GM19463 (cell line): ENCODE data around the gene FABP7.

Source experiments
- ATAC-seq: cut with Tn5 transposase; IDR thresholded peaks from one replicate; pipeline ENCODE4 v1.9.1; 2021; ENCODE audit warnings: mild to moderate bottlenecking, moderate library complexity; ENCODE audit not compliant: unreplicated experiment

FABP7 gene

GRCh38 chr6:122755901-122756300 lies 23.6 kb upstream of the FABP7 start:
- no peak for ATAC-seq

GRCh38 chr6:122758927-122759334 lies 20.6 kb upstream of the FABP7 start:
- ATAC-seq, result peak; percentile 100

GRCh38 chr6:122760330-122760729 lies 19.2 kb upstream of the FABP7 start:
- ATAC-seq, result no peak

- ATAC-seq, result no peak
Measured at GRCh38 chr6:122766256-122766655, 13.3 kb upstream of the FABP7 start.

- ATAC-seq, result no peak
Measured at GRCh38 chr6:122770835-122771601, 8.5 kb upstream of the FABP7 start.

GRCh38 chr6:122772724-122773415 lies 6.6 kb upstream of the FABP7 start:
- ATAC-seq, result no peak

GRCh38 chr6:122775975-122776374 lies 3.5 kb upstream of the FABP7 start:
- no peak for ATAC-seq

GRCh38 chr6:122778302-122778701 lies 1.2 kb upstream of the FABP7 start:
- ATAC-seq, result no peak

- ATAC-seq, result no peak
Measured at GRCh38 chr6:122778985-122779661, 393 bp upstream of the FABP7 start.

GRCh38 chr6:122780114-122780513 lies 598 bp downstream of the FABP7 start:
- no peak for ATAC-seq

- ATAC-seq, result no peak
Measured at GRCh38 chr6:122781716-122782115, 2.2 kb downstream of the FABP7 start.

GRCh38 chr6:122783401-122783800 lies 3.9 kb downstream of the FABP7 start:
- no peak for ATAC-seq

GRCh38 chr6:122785891-122786290 lies 6.4 kb downstream of the FABP7 start:
- no peak for ATAC-seq

- no peak for ATAC-seq
Measured at GRCh38 chr6:122787721-122788120, 8.2 kb downstream of the FABP7 start.

GRCh38 chr6:122788208-122788607 lies 8.7 kb downstream of the FABP7 start:
- no peak for ATAC-seq

GRCh38 chr6:122788663-122789181 lies 9.2 kb downstream of the FABP7 start:
- ATAC-seq, result no peak

- peak; percentile 53 for ATAC-seq
Measured at GRCh38 chr6:122789182-122790027, 9.9 kb downstream of the FABP7 start, which contains the start of gene SMPDL3A. SMPDL3A (plus strand) TSS chr6:122789258; CDS start chr6:122789347, 89 bp downstream.

GRCh38 chr6:122790028-122790422 lies 10.5 kb downstream of the FABP7 start:
- ATAC-seq, result no peak

- ATAC-seq, result no peak
Measured at GRCh38 chr6:122790423-122791309, 11.2 kb downstream of the FABP7 start.

GRCh38 chr6:122791310-122791679 lies 11.8 kb downstream of the FABP7 start:
- no peak for ATAC-seq
